Breast epithelium (tissue), 3 donors: ENCODE results near the gene TALDO1.

ENCODE experiments used
- CTCF ChIP-seq, 3 donors: fragments of 450-650 bp; IDR thresholded peaks; one replicate each; pipeline ENCODE4 v1.5.1; 2016 to 2017; ENCODE audit warnings: antibody characterized with exemption in 3 of 3, mild to moderate bottlenecking in 3 of 3, moderate library complexity in 3 of 3
- POLR2A ChIP-seq: fragments of 450-650 bp; IDR thresholded peaks from one replicate; pipeline ENCODE4 v1.6.1; 2016; ENCODE audit warnings: antibody characterized with exemption, mild to moderate bottlenecking, moderate library complexity
- POLR2AphosphoS5 ChIP-seq, 3 donors: sonication (generic); formaldehyde crosslinking; IDR thresholded peaks; one replicate each; pipeline ENCODE4 v1.6.1; 2017; ENCODE audit warnings: antibody characterized with exemption in 3 of 3

GRCh38 chr11:704781-705645 lies 42.3 kb upstream of the TALDO1 start:
- TF ChIP-seq CTCF (IDR thresholded peaks at IDR 0.05) (no peak), POLR2AphosphoS5 (IDR thresholded peaks at IDR 0.05) (no peak), POLR2A (no peak)
